H1 (cell line): ENCODE results near the gene ZBTB49.

Source experiments
- BRCA1 ChIP-seq: IDR thresholded peaks from 2 replicates; pipeline ENCODE4 v1.6.1; 2012; ENCODE audit warnings: low read depth, low read length, improper control_type of control experiment
- EP300 ChIP-seq, 2 experiments: IDR thresholded peaks; 1 replicate in 1 of 2; 2 replicates in 1 of 2; pipeline ENCODE4 v1.6.1; 2011 to 2012; ENCODE audit warnings: low read depth in 2 of 2, low read length in 2 of 2, mild to moderate bottlenecking in 2 of 2, borderline replicate concordance in 1 of 2, inconsistent platforms in 1 of 2, moderate library complexity in 1 of 2
- EZH2 ChIP-seq: fragments of 200-600 bp; sonication (generic); IDR thresholded peaks from 2 replicates; pipeline ENCODE4 v1.7.1; 2012; ENCODE audit warnings: low read depth, mild to moderate bottlenecking, moderate library complexity, low read length, inconsistent platforms; ENCODE audit not compliant: severe bottlenecking
- JUN ChIP-seq: IDR thresholded peaks from 2 replicates; pipeline ENCODE4 v1.6.1; 2011; ENCODE audit warnings: low read depth, mild to moderate bottlenecking, improper control_type of control experiment, low read length
- JUND ChIP-seq: IDR thresholded peaks from 2 replicates; pipeline ENCODE4 v1.6.1; 2011; ENCODE audit warnings: mild to moderate bottlenecking, improper control_type of control experiment, low read length
- POLR2A ChIP-seq, 2 experiments: IDR thresholded peaks; 1 replicate in 1 of 2; 2 replicates in 1 of 2; pipeline ENCODE4 v1.6.1; 2011; ENCODE audit warnings: low read depth in 2 of 2, low read length in 2 of 2, mild to moderate bottlenecking in 2 of 2; ENCODE audit errors: control extremely low read depth in 1 of 2
- POLR2AphosphoS5 ChIP-seq: IDR thresholded peaks from 2 replicates; pipeline ENCODE4 v1.6.1; 2011; ENCODE audit warnings: low read depth, low read length
- TAF1 ChIP-seq: IDR thresholded peaks from 2 replicates; pipeline ENCODE4 v1.6.1; 2011; ENCODE audit warnings: mild to moderate bottlenecking, low read depth, low read length
- TF ChIP-seq, protein P1 (sequence below): IDR thresholded peaks from 2 replicates; pipeline ENCODE4 v1.6.1; 2012; ENCODE audit warnings: inconsistent platforms
- TF ChIP-seq, protein P2 (sequence below), 3 experiments: IDR thresholded peaks; 1 replicate in 2 of 3; 2 replicates in 1 of 3; pipeline versions ENCODE4 v1.5.1 to v1.6.1; 2011; ENCODE audit warnings: low read length in 3 of 3, mild to moderate bottlenecking in 3 of 3, inconsistent platforms in 2 of 3, low read depth in 1 of 3, moderate library complexity in 1 of 3; ENCODE audit not compliant: insufficient read depth in 1 of 3; ENCODE audit errors: control extremely low read depth in 1 of 3

DNA sequence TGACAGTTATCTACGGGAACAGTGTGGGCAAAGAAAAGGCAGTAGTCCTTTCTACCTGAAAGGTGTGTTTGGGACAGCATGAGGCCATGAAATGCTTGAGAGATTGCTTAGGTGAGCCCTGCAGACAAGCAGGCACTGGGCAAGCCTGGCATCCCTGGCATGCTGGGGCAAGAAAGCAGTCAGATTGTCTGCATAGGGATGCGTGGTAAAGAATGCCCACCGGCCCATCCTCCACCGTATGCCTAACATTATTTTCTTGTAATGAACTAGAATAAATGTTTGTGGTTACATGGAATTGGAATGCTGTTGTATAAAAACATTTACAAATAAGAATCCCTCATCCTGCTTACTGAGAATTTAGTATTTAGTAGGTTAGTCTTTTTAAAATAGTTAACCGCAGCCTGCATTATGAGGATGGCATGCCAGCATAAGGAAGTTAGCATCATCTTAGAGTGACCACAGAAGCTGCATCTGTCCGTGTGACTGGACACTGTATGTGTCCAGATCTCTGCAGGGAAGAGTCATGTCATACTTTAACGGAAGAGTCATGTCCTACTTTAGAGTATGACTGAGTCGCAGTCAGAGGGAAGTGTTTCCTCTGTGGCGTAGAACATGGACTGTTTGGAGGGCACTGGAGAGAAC lies 18.9 kb downstream of the ZBTB49 start:
- TF ChIP-seq POLR2A (IDR thresholded peaks at IDR 0.05; ENCODE audit: control extremely low read depth in 1 of 2, low read depth in 2 of 2, low read length in 2 of 2) (no peak), EP300 (IDR thresholded peaks at IDR 0.05; ENCODE audit: borderline replicate concordance in 1 of 2, low read depth in 2 of 2, low read length in 2 of 2) (no peak), JUN (no peak), POLR2AphosphoS5 (no peak), EZH2 (no peak), BRCA1 (no peak), JUND (no peak), TAF1 (no peak)
- TF ChIP-seq, protein P1, sequence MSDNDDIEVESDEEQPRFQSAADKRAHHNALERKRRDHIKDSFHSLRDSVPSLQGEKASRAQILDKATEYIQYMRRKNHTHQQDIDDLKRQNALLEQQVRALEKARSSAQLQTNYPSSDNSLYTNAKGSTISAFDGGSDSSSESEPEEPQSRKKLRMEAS, result no peak
- TF ChIP-seq, protein P2, sequence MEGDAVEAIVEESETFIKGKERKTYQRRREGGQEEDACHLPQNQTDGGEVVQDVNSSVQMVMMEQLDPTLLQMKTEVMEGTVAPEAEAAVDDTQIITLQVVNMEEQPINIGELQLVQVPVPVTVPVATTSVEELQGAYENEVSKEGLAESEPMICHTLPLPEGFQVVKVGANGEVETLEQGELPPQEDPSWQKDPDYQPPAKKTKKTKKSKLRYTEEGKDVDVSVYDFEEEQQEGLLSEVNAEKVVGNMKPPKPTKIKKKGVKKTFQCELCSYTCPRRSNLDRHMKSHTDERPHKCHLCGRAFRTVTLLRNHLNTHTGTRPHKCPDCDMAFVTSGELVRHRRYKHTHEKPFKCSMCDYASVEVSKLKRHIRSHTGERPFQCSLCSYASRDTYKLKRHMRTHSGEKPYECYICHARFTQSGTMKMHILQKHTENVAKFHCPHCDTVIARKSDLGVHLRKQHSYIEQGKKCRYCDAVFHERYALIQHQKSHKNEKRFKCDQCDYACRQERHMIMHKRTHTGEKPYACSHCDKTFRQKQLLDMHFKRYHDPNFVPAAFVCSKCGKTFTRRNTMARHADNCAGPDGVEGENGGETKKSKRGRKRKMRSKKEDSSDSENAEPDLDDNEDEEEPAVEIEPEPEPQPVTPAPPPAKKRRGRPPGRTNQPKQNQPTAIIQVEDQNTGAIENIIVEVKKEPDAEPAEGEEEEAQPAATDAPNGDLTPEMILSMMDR (IDR thresholded peaks at IDR 0.05; ENCODE audit: control extremely low read depth in 1 of 3, insufficient read depth in 1 of 3, low read depth in 1 of 3, low read length in 3 of 3), result no peak
